ENCODE results near the gene OR2AG1.

OR2AG1 gene

DNA sequence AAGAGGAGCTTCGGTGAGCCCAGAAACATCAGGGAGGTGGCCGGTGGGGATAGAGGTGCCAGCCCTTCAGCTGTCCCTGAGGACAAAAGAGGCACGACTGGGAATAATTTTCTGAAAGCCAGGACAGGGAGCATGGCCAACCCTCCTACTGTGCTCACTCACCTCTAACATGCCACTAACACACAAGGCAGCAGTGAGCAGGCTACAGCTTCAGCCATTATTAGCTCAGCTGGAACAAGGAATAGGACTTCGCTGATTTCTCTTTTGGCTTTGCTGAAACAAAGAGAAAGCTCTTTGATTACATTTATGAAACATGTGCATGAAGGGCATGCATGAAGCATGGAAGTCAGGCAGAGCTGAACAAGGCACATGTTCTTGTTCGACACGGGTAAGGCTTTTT, 50.5 kb downstream of the OR2AG1 start:
- TF ChIP-seq EP300 (IDR thresholded peaks at IDR 0.05; ENCODE audit: borderline replicate concordance) (no peak), YY1 (IDR thresholded peaks at IDR 0.05; ENCODE audit: low read depth) (no peak), TCF12 (IDR thresholded peaks at IDR 0.05; ENCODE audit: low read depth) (no peak), CEBPB (IDR thresholded peaks at IDR 0.05) (no peak), EGR1 (IDR thresholded peaks at IDR 0.05) (no peak), ZBTB7A (IDR thresholded peaks at IDR 0.05; ENCODE audit: low read depth) (no peak), FOXM1 (IDR thresholded peaks at IDR 0.05; ENCODE audit: borderline replicate concordance, low read depth) (no peak)

DNA sequence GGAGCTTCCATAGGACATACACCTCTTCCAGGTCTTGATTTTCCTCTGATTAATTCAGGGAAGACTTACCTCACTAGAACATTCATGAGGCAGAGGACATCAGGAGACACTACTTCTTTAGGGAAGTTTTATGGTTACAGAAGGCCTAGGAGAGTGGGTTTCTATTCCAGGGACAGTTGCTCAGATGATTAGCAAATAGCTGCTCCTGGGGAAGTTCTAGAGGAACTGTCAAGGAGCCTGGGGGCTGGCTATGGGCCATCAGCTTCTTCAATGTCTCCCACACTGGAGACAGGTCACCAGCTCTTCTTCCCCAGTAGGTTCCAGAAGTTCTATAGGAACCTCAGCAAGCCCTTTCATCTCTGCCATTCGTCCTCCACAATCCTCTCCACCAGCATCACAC, 51.2 kb downstream of the OR2AG1 start:
- TF ChIP-seq TAF1 (IDR thresholded peaks at IDR 0.05; ENCODE audit: low read depth) (no peak), CEBPB (IDR thresholded peaks at IDR 0.05) (no peak), EP300 (IDR thresholded peaks at IDR 0.05; ENCODE audit: borderline replicate concordance) (no peak), EGR1 (IDR thresholded peaks at IDR 0.05) (no peak), RAD21 (IDR thresholded peaks at IDR 0.05; ENCODE audit: low read depth) (no peak), ZBTB7A (IDR thresholded peaks at IDR 0.05; ENCODE audit: low read depth) (no peak), CREB1 (IDR thresholded peaks at IDR 0.05; ENCODE audit: low read depth) (no peak), NFIC (IDR thresholded peaks at IDR 0.05) (no peak), TCF12 (IDR thresholded peaks at IDR 0.05; ENCODE audit: low read depth) (no peak), TEAD4 (IDR thresholded peaks at IDR 0.05) (no peak), FOXM1 (IDR thresholded peaks at IDR 0.05; ENCODE audit: borderline replicate concordance, low read depth) (no peak), YY1 (IDR thresholded peaks at IDR 0.05; ENCODE audit: low read depth) (no peak)
- TF ChIP-seq, protein P1, sequence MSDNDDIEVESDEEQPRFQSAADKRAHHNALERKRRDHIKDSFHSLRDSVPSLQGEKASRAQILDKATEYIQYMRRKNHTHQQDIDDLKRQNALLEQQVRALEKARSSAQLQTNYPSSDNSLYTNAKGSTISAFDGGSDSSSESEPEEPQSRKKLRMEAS (IDR thresholded peaks at IDR 0.05): no peak
- TF ChIP-seq, protein P2, sequence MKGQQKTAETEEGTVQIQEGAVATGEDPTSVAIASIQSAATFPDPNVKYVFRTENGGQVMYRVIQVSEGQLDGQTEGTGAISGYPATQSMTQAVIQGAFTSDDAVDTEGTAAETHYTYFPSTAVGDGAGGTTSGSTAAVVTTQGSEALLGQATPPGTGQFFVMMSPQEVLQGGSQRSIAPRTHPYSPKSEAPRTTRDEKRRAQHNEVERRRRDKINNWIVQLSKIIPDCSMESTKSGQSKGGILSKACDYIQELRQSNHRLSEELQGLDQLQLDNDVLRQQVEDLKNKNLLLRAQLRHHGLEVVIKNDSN (IDR thresholded peaks at IDR 0.05): no peak
